Measurements from ENCODE around the gene FIGNL1.

Gene FIGNL1

GRCh38 chr7:50454968-50455367 lies 4.8 kb upstream of the FIGNL1 start:
- Histone ChIP-seq H2BK120ac (ENCODE audit: low read depth, low read length) (no peak overlapping the region), H4K91ac (ENCODE audit: low read length) (no peak overlapping the region), H3K9ac (ENCODE audit: low read length) (no peak overlapping the region), H2AFZ (ENCODE audit: low read depth, low read length) (no peak overlapping the region), H3K4me2 (ENCODE audit: low read length, poor library complexity, severe bottlenecking) (no peak overlapping the region), H3K79me1 (replicated peaks; ENCODE audit: low read length, poor library complexity, severe bottlenecking) (no peaks in the 10 kb centered on the region), H3K27me3 (ENCODE audit: control insufficient read depth in 1 of 2, insufficient read depth in 1 of 2, low read length in 2 of 2) (peaks cover 37 to 39% of the 10 kb centered on the region in 2 experiments), H3K4me3 (ENCODE audit: insufficient read depth in 1 of 2, low read depth in 1 of 2, low read length in 2 of 2) (no peak overlapping the region), H3K27ac (ENCODE audit: low read length, poor library complexity, severe bottlenecking) (no peak overlapping the region), H3K4ac (ENCODE audit: low read depth in 1 of 2, low read length in 2 of 2) (no peak overlapping the region), H3K9me3 (ENCODE audit: control insufficient read depth, low read length) (no peaks in the 10 kb centered on the region), H3K36me3 (ENCODE audit: control insufficient read depth in 1 of 2, insufficient read depth in 2 of 2, low read depth in 1 of 2, low read length in 2 of 2) (no peaks in the 10 kb centered on the region), H3K4me1 (ENCODE audit: control insufficient read depth, insufficient read depth, low read depth, low read length) (peaks cover 8% of the 10 kb centered on the region), H3K18ac (ENCODE audit: low read depth in 1 of 2, low read length in 2 of 2) (no peak overlapping the region), H4K8ac (ENCODE audit: low read length) (no peak overlapping the region), H2BK12ac (ENCODE audit: low read length in 2 of 2) (no peak overlapping the region), H2AK5ac (ENCODE audit: low read length, severe bottlenecking) (no peak overlapping the region), H3K14ac (ENCODE audit: low read length in 2 of 2) (no peak overlapping the region), H2BK15ac (ENCODE audit: low read depth, poor library complexity, severe bottlenecking) (no peak overlapping the region), H3K23ac (ENCODE audit: low read length in 2 of 2) (no peak overlapping the region), H2BK5ac (ENCODE audit: low read depth, low read length, poor library complexity, severe bottlenecking) (peak overlapping the region; percentile 5)
- 88% methylated on average over 4 of the region's 5 CpGs for WGBS
- no peak for DNase-seq

DNA sequence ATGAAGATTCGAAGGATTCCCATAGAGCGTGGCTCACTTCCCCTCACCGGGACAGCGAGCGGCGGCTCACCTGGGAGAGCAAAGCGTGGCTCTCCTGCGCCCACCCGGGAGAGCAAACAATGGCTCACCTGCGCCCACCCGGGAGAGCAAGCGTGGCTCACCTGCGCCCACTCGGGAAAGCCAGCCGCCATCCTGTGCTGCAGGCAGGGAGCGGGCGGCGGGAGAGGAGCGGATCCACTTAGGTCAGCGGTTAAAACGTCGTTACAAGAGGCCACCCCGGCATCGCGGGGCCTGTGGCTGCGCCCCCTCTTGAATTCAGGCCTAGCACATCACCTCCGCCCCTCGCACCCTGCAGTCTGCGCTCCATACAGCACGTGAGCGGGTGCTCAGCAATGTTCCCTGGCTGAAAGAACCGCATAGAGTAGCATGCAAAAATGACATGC lies 461 bp upstream of the FIGNL1 start:
- H3K4ac ChIP-seq (ENCODE audit: low read depth in 1 of 2, low read length in 2 of 2): peak overlapping the region; percentile 6 to 35
- H4K91ac ChIP-seq (ENCODE audit: low read length): peak overlapping the region; percentile 55
- H3K9me3 ChIP-seq (ENCODE audit: control insufficient read depth, low read length): no peaks in the 10 kb centered on the region
- H3K4me1 ChIP-seq (ENCODE audit: control insufficient read depth, insufficient read depth, low read depth, low read length): peaks cover 10% of the 10 kb centered on the region
- peak overlapping the region in 1 of 2 experiments; percentile 13 for H3K18ac ChIP-seq (ENCODE audit: low read depth in 1 of 2, low read length in 2 of 2)
- H3K4me3 ChIP-seq (ENCODE audit: insufficient read depth in 1 of 2, low read depth in 1 of 2, low read length in 2 of 2): peak overlapping the region in 1 of 2 experiments; percentile 88
- peak overlapping the region; percentile 49 for H2AFZ ChIP-seq (ENCODE audit: low read depth, low read length)
- 61% methylated on average over 32 of the region's 32 CpGs for WGBS
- peak overlapping the region; percentile 84 for H3K9ac ChIP-seq (ENCODE audit: low read length)
- H3K14ac ChIP-seq (ENCODE audit: low read length in 2 of 2): peak overlapping the region in 1 of 2 experiments; percentile 57
- H3K79me1 ChIP-seq (replicated peaks; ENCODE audit: low read length, poor library complexity, severe bottlenecking): no peaks in the 10 kb centered on the region
- no peak overlapping the region for H3K23ac ChIP-seq (ENCODE audit: low read length in 2 of 2)
- no peak overlapping the region for H2BK5ac ChIP-seq (ENCODE audit: low read depth, low read length, poor library complexity, severe bottlenecking)
- H2BK120ac ChIP-seq (ENCODE audit: low read depth, low read length): no peak overlapping the region
- peaks cover 0 to 13% of the 10 kb centered on the region in 2 experiments for H3K36me3 ChIP-seq (ENCODE audit: control insufficient read depth in 1 of 2, insufficient read depth in 2 of 2, low read depth in 1 of 2, low read length in 2 of 2)
- peak overlapping the region; percentile 99 for H4K8ac ChIP-seq (ENCODE audit: low read length)
- no peak overlapping the region for H2AK5ac ChIP-seq (ENCODE audit: low read length, severe bottlenecking)
- no peak overlapping the region for H2BK12ac ChIP-seq (ENCODE audit: low read length in 2 of 2)
- H3K27me3 ChIP-seq (ENCODE audit: control insufficient read depth in 1 of 2, insufficient read depth in 1 of 2, low read length in 2 of 2): peaks cover 20 to 21% of the 10 kb centered on the region in 2 experiments
- no peak for DNase-seq
- H3K27ac ChIP-seq (ENCODE audit: low read length, poor library complexity, severe bottlenecking): no peak overlapping the region
- H2BK15ac ChIP-seq (ENCODE audit: low read depth, poor library complexity, severe bottlenecking): no peak overlapping the region
- peak overlapping the region; percentile 63 for H3K4me2 ChIP-seq (ENCODE audit: low read length, poor library complexity, severe bottlenecking)

DNA sequence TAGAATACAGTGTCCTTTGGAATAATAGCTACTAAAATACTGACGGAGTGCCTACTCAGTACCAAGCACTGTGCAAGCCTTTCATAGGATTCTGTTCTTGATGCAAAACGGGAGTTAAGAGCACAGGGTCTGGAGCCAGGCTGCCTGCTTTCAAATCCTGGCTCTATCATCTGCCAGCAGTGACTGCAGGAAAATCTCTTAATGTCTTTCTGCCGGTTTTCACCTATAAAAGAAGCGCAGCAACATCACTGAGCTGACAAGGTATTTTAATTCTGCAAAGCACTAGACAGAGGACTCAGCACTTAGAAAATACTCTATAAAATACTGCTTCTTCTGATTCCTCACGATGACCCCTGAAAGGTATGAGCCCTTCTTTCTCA lies 659 bp downstream of the FIGNL1 start:
- H3K79me1 ChIP-seq (replicated peaks; ENCODE audit: low read length, poor library complexity, severe bottlenecking): peaks cover 2% of the 10 kb centered on the region
- no peak overlapping the region for H3K14ac ChIP-seq (ENCODE audit: low read length in 2 of 2)
- H2BK15ac ChIP-seq (ENCODE audit: low read depth, poor library complexity, severe bottlenecking): no peak overlapping the region
- peak overlapping the region; percentile 59 to 88 for H3K4me3 ChIP-seq (ENCODE audit: insufficient read depth in 1 of 2, low read depth in 1 of 2, low read length in 2 of 2)
- DNase-seq: no peak
- H2AFZ ChIP-seq (ENCODE audit: low read depth, low read length): peak overlapping the region; percentile 49
- no peak overlapping the region for H3K18ac ChIP-seq (ENCODE audit: low read depth in 1 of 2, low read length in 2 of 2)
- peak overlapping the region; percentile 63 for H3K4me2 ChIP-seq (ENCODE audit: low read length, poor library complexity, severe bottlenecking)
- H2AK5ac ChIP-seq (ENCODE audit: low read length, severe bottlenecking): no peak overlapping the region
- peaks cover 10% of the 10 kb centered on the region for H3K4me1 ChIP-seq (ENCODE audit: control insufficient read depth, insufficient read depth, low read depth, low read length)
- H2BK12ac ChIP-seq (ENCODE audit: low read length in 2 of 2): no peak overlapping the region
- H4K91ac ChIP-seq (ENCODE audit: low read length): no peak overlapping the region
- no peak overlapping the region for H4K8ac ChIP-seq (ENCODE audit: low read length)
- 22% methylated on average over 5 of the region's 5 CpGs for WGBS
- no peaks in the 10 kb centered on the region for H3K9me3 ChIP-seq (ENCODE audit: control insufficient read depth, low read length)
- no peak overlapping the region for H3K23ac ChIP-seq (ENCODE audit: low read length in 2 of 2)
- H3K9ac ChIP-seq (ENCODE audit: low read length): peak overlapping the region; percentile 84
- no peak overlapping the region for H3K4ac ChIP-seq (ENCODE audit: low read depth in 1 of 2, low read length in 2 of 2)
- peaks cover 0 to 21% of the 10 kb centered on the region in 2 experiments for H3K36me3 ChIP-seq (ENCODE audit: control insufficient read depth in 1 of 2, insufficient read depth in 2 of 2, low read depth in 1 of 2, low read length in 2 of 2)
- H3K27me3 ChIP-seq (ENCODE audit: control insufficient read depth in 1 of 2, insufficient read depth in 1 of 2, low read length in 2 of 2): peaks cover 9 to 10% of the 10 kb centered on the region in 2 experiments
- peak overlapping the region; percentile 17 for H3K27ac ChIP-seq (ENCODE audit: low read length, poor library complexity, severe bottlenecking)
- H2BK120ac ChIP-seq (ENCODE audit: low read depth, low read length): no peak overlapping the region
- no peak overlapping the region for H2BK5ac ChIP-seq (ENCODE audit: low read depth, low read length, poor library complexity, severe bottlenecking)

GRCh38 chr7:50448823-50449222 lies 1.3 kb downstream of the FIGNL1 start:
- Histone ChIP-seq H3K27me3 (ENCODE audit: control insufficient read depth in 1 of 2, insufficient read depth in 1 of 2, low read length in 2 of 2) (peaks cover 3 to 7% of the 10 kb centered on the region in 2 experiments), H3K27ac (ENCODE audit: low read length, poor library complexity, severe bottlenecking) (no peak overlapping the region), H3K9me3 (ENCODE audit: control insufficient read depth, low read length) (no peaks in the 10 kb centered on the region), H3K23ac (ENCODE audit: low read length in 2 of 2) (no peak overlapping the region), H4K8ac (ENCODE audit: low read length) (no peak overlapping the region), H3K4me1 (ENCODE audit: control insufficient read depth, insufficient read depth, low read depth, low read length) (peaks cover 10% of the 10 kb centered on the region), H3K36me3 (ENCODE audit: control insufficient read depth in 1 of 2, insufficient read depth in 2 of 2, low read depth in 1 of 2, low read length in 2 of 2) (peaks cover 0 to 24% of the 10 kb centered on the region in 2 experiments), H2BK5ac (ENCODE audit: low read depth, low read length, poor library complexity, severe bottlenecking) (no peak overlapping the region), H3K18ac (ENCODE audit: low read depth in 1 of 2, low read length in 2 of 2) (no peak overlapping the region), H3K79me1 (replicated peaks; ENCODE audit: low read length, poor library complexity, severe bottlenecking) (peaks cover 2% of the 10 kb centered on the region), H2AFZ (ENCODE audit: low read depth, low read length) (no peak overlapping the region), H3K14ac (ENCODE audit: low read length in 2 of 2) (no peak overlapping the region), H2BK15ac (ENCODE audit: low read depth, poor library complexity, severe bottlenecking) (no peak overlapping the region), H3K4me3 (ENCODE audit: insufficient read depth in 1 of 2, low read depth in 1 of 2, low read length in 2 of 2) (no peak overlapping the region), H3K9ac (ENCODE audit: low read length) (peak overlapping the region; percentile 84), H3K4me2 (ENCODE audit: low read length, poor library complexity, severe bottlenecking) (no peak overlapping the region), H4K91ac (ENCODE audit: low read length) (no peak overlapping the region), H3K4ac (ENCODE audit: low read depth in 1 of 2, low read length in 2 of 2) (no peak overlapping the region), H2AK5ac (ENCODE audit: low read length, severe bottlenecking) (no peak overlapping the region), H2BK12ac (ENCODE audit: low read length in 2 of 2) (no peak overlapping the region), H2BK120ac (ENCODE audit: low read depth, low read length) (no peak overlapping the region)
- peak; percentile 6 for DNase-seq
